LoVo (cell line): Measurements from ENCODE around the gene CTDSP2.
"Not testable (repeated sequence)": the region's sequence is repeated elsewhere in the genome, so short reads cannot be mapped to it uniquely, and the experiment has no call there.

Experiments
- DNase-seq: peaks from one replicate; pipeline ENCODE4 v3.0.0-alpha.2; 2016; ENCODE audit warnings: low spot score

Gene CTDSP2

GRCh38 chr12:57834086-57834876, 12.2 kb downstream of the CTDSP2 start:
- no peak for DNase-seq

GRCh38 chr12:57833672-57834071, 12.9 kb downstream of the CTDSP2 start:
- DNase-seq: no peak

GRCh38 chr12:57832966-57833365, 13.6 kb downstream of the CTDSP2 start:
- no peak for DNase-seq

GRCh38 chr12:57830393-57830792, 16.1 kb downstream of the CTDSP2 start:
- no peak for DNase-seq

GRCh38 chr12:57829025-57829777, 17.3 kb downstream of the CTDSP2 start:
- no peak for DNase-seq

GRCh38 chr12:57826966-57827365, 19.6 kb downstream of the CTDSP2 start:
- no peak for DNase-seq

GRCh38 chr12:57826400-57826799, 20.1 kb downstream of the CTDSP2 start:
- DNase-seq: no peak

- DNase-seq: no peak
Measured at GRCh38 chr12:57825451-57825850, 21.1 kb downstream of the CTDSP2 start.

- DNase-seq: no peak
Measured at GRCh38 chr12:57823908-57824640, 22.5 kb downstream of the CTDSP2 start.

GRCh38 chr12:57823131-57823907, 23.2 kb downstream of the CTDSP2 start:
- no peak for DNase-seq

- no peak for DNase-seq
Measured at GRCh38 chr12:57822392-57823130, 24.0 kb downstream of the CTDSP2 start.

- no peak for DNase-seq
Measured at GRCh38 chr12:57821474-57822214, 24.9 kb downstream of the CTDSP2 start.

GRCh38 chr12:57821015-57821414, 25.5 kb downstream of the CTDSP2 start:
- not testable (repeated sequence) for DNase-seq

- DNase-seq: not testable (repeated sequence)
Measured at GRCh38 chr12:57820119-57820518, 26.4 kb downstream of the CTDSP2 start.

- not testable (repeated sequence) for DNase-seq
Measured at GRCh38 chr12:57817990-57818331, 28.6 kb downstream of the CTDSP2 start.

GRCh38 chr12:57817261-57817989, 29.1 kb downstream of the CTDSP2 start:
- no peak for DNase-seq

- DNase-seq: no peak
Measured at GRCh38 chr12:57816855-57817151, 29.7 kb downstream of the CTDSP2 start.

GRCh38 chr12:57816001-57816854, 30.3 kb downstream of the CTDSP2 start:
- no peak for DNase-seq
